Tibial nerve (tissue), 4 donors: ENCODE results near the gene INPP4B. TPM values are rescaled to one million over a fixed set of nuclear protein-coding genes. Genes with fewer than 3 reads are reported as not detected.

ENCODE experiments used
- DNase-seq, 2 donors: peaks; one replicate each; pipeline ENCODE4 v3.0.0-alpha.2; 2019; ENCODE audit warnings: low spot score in 2 of 2
- H3K27ac ChIP-seq, 4 donors: fragments of 200-600 bp; sonication (generic) in 3 of 4; one replicate each; pipeline ENCODE4 v1.5.1; 2017 to 2019; ENCODE audit warnings: mild to moderate bottlenecking in 1 of 4
- H3K27me3 ChIP-seq, 2 donors: fragments of 200-600 bp; sonication (generic) in 1 of 2; one replicate each; pipeline versions ENCODE4 v1.5.1 to v1.6.0; 2017 to 2019
- H3K36me3 ChIP-seq, 3 donors: fragments of 200-600 bp; sonication (generic); one replicate each; pipeline ENCODE4 v1.5.1; 2018 to 2019
- H3K4me1 ChIP-seq, 4 donors: fragments of 200-600 bp; sonication (generic) in 3 of 4; one replicate each; pipeline ENCODE4 v1.5.1; 2017 to 2019
- H3K4me3 ChIP-seq, 4 donors: fragments of 200-600 bp; sonication (generic) in 3 of 4; one replicate each; pipeline ENCODE4 v1.5.1; 2017 to 2019; ENCODE audit warnings: mild to moderate bottlenecking in 1 of 4, moderate library complexity in 1 of 4
- H3K9me3 ChIP-seq, 4 donors: fragments of 200-600 bp; sonication (generic) in 3 of 4; one replicate each; pipeline ENCODE4 v1.5.1; 2017 to 2019
- EP300 ChIP-seq, 2 donors: sonication (generic); formaldehyde crosslinking; IDR thresholded peaks; one replicate each; pipeline ENCODE4 v1.6.1; 2017; ENCODE audit warnings: antibody characterized with exemption in 2 of 2, mild to moderate bottlenecking in 1 of 2
- POLR2A ChIP-seq, 2 donors: fragments of 450-650 bp; IDR thresholded peaks; one replicate each; pipeline ENCODE4 v1.6.1; 2017; ENCODE audit warnings: antibody characterized with exemption in 2 of 2, mild to moderate bottlenecking in 2 of 2, moderate library complexity in 2 of 2
- WGBS, 2 donors: methylation state at CpG; one replicate each; pipeline ENCODE4 v1.1.5; 2018; 5-methylcytosine and 5-hydroxymethylcytosine counted together
- total RNA-seq, 4 donors: library from RNA; depleted of rRNA; stranded (reverse); fragments of >200 nt; gene quantifications; one replicate each; pipeline ENCODE4 v1.1.0, GENCODE V29; 2016
- TF ChIP-seq, protein P1 (sequence below), 5 experiments: fragments of 200-600 bp in 3 of 5; fragments of 450-650 bp in 2 of 5; sonication (generic) in 3 of 5; IDR thresholded peaks; one replicate each; pipeline ENCODE4 v1.5.1; 2016 to 2019; ENCODE audit warnings: antibody characterized with exemption in 5 of 5, mild to moderate bottlenecking in 3 of 5, moderate library complexity in 2 of 5

Gene INPP4B
- total RNA-seq, 4 donors from 2014 or later = 16.3 to 32.4 (median 24.8) TPM

DNA sequence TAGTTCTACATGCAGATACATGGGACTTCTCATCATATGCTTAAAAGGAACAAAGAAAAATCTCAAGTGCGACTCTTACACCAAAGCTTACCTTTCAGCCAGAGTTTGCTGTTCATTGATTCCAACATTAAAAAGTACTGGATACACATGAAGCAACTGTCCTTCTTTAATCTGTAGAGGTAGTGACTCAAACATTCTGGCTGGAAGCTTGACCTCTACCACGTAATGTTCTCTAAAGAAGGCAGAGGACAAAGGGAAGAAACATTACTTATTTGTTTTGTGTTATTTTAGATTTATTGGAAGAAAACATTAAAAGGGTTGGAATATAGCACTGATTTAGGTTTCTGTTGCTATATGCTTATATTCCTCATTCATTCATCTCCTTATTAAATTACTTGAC lies 733.6 kb downstream of the INPP4B start:
- no peak overlapping the region for H3K27ac ChIP-seq
- WGBS, 2 donors = 83 to 92% methylated on average over 2 of the region's 2 CpGs
- no peak overlapping the region for H3K4me3 ChIP-seq
- no peak for DNase-seq
- H3K4me1 ChIP-seq = no peaks in the 10 kb centered on the region
- H3K27me3 ChIP-seq = no peaks in the 10 kb centered on the region
- H3K9me3 ChIP-seq = no peaks in the 10 kb centered on the region
- TF ChIP-seq EP300 (IDR thresholded peaks at IDR 0.05) (no peak), POLR2A (IDR thresholded peaks at IDR 0.05) (no peak)
- TF ChIP-seq, protein P1, sequence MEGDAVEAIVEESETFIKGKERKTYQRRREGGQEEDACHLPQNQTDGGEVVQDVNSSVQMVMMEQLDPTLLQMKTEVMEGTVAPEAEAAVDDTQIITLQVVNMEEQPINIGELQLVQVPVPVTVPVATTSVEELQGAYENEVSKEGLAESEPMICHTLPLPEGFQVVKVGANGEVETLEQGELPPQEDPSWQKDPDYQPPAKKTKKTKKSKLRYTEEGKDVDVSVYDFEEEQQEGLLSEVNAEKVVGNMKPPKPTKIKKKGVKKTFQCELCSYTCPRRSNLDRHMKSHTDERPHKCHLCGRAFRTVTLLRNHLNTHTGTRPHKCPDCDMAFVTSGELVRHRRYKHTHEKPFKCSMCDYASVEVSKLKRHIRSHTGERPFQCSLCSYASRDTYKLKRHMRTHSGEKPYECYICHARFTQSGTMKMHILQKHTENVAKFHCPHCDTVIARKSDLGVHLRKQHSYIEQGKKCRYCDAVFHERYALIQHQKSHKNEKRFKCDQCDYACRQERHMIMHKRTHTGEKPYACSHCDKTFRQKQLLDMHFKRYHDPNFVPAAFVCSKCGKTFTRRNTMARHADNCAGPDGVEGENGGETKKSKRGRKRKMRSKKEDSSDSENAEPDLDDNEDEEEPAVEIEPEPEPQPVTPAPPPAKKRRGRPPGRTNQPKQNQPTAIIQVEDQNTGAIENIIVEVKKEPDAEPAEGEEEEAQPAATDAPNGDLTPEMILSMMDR (IDR thresholded peaks at IDR 0.05) = no peak
- peaks cover 0 to 5% (median 0%) of the 10 kb centered on the region in 3 donors for H3K36me3 ChIP-seq

DNA sequence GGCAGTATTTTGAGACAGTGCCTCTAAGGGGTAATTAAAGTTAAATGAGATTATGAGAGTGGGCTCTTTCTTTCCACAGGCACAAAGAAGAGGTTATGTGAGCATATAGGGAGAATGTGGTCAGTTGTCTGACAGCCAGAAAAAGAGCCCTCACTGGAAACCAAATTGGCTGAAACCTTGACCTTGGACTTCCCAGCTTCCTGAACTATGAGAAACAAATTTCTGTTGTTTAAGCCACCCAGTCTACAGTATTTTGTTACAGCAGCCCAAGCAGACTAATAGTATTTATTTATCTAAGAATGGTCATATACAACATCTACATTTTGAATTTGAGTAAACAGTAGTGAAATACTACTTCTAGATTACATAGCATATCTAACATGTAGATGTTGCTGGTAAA lies 736.0 kb downstream of the INPP4B start:
- Histone ChIP-seq H3K4me3 (no peak overlapping the region), H3K4me1 (no peaks in the 10 kb centered on the region), H3K9me3 (no peaks in the 10 kb centered on the region), H3K36me3 (peaks cover 0 to 5% (median 0%) of the 10 kb centered on the region in 3 donors), H3K27ac (no peak overlapping the region), H3K27me3 (no peaks in the 10 kb centered on the region)
- no peak for TF ChIP-seq POLR2A (IDR thresholded peaks at IDR 0.05)
- TF ChIP-seq, protein P1 (IDR thresholded peaks at IDR 0.05) = no peak
- no peak for TF ChIP-seq EP300 (IDR thresholded peaks at IDR 0.05)
- DNase-seq = no peak

DNA sequence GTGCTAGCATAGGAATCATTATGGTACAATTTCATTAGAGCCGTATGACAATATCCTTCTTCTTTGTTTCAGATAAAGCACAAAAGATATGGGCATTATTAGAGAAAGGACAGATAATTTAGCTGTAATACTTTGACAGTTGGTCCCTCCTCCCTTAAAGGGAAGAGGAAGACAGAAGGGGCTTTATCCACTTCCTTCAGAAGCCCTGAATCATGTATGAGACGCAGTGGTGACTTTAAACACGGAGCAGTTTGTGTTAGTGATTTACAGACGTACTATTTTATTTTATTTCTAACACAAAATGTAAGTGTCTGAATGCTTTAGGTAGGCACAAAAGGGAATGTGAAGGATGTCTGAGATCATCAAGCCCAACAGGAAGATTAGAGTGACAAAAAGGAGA lies 742.1 kb downstream of the INPP4B start:
- no peak for DNase-seq
- Histone ChIP-seq H3K4me1 (no peaks in the 10 kb centered on the region), H3K4me3 (no peak overlapping the region), H3K27me3 (no peaks in the 10 kb centered on the region), H3K27ac (no peak overlapping the region), H3K36me3 (no peaks in the 10 kb centered on the region), H3K9me3 (no peaks in the 10 kb centered on the region)
- TF ChIP-seq EP300 (IDR thresholded peaks at IDR 0.05) = no peak
- TF ChIP-seq, protein P1 (IDR thresholded peaks at IDR 0.05) = no peak
- TF ChIP-seq POLR2A (IDR thresholded peaks at IDR 0.05) = no peak
- 61 to 69% methylated on average over 4 of the region's 4 CpGs for WGBS, 2 donors

DNA sequence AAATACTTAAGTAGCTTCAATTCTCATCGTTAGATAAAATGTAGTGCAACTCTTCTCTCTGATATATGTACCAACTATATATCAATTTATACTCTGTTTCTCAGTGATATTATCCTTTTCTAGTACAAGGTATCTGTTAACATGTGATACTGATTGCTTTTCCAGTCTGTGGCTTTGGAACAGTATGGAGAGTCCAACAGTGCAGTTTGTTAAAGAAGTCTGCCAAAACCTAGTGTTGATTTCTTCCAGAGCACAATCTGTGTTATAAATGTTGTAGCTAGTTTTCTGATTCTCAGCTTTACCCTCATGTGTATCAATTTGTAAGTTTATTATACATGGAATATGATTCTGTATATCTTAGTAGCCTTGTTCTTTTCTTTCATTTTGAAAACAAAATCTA lies 744.7 kb downstream of the INPP4B start:
- no peaks in the 10 kb centered on the region for H3K9me3 ChIP-seq
- H3K27ac ChIP-seq = no peak overlapping the region
- H3K4me1 ChIP-seq = no peaks in the 10 kb centered on the region
- WGBS, 2 donors = 83 to 86% methylated on average over 1 of the region's 1 CpG
- no peak for DNase-seq
- H3K27me3 ChIP-seq = no peaks in the 10 kb centered on the region
- TF ChIP-seq POLR2A (IDR thresholded peaks at IDR 0.05) = no peak
- H3K36me3 ChIP-seq = no peaks in the 10 kb centered on the region
- no peak overlapping the region for H3K4me3 ChIP-seq

DNA sequence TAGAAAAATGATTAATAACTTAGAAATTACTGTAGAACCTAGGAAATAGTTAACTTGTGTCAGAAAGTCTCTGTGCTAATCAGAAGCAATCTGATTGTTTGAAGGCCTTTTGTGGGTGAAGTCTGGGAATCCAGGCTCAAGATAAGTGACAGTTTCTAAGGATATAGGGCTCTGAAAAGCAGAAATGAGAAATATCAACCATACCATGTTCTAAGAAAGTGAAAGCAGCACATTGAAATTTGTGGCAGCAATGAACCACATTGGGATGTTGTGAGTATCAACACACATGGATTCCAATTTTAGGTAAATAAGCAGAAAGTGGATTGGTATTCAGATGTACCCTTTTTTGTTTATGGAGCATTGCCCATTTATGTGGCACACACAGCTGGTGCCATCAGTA lies 745.2 kb downstream of the INPP4B start:
- Histone ChIP-seq H3K9me3 (no peaks in the 10 kb centered on the region), H3K36me3 (no peaks in the 10 kb centered on the region), H3K4me3 (no peak overlapping the region), H3K27ac (no peak overlapping the region), H3K27me3 (no peaks in the 10 kb centered on the region), H3K4me1 (no peaks in the 10 kb centered on the region)
- TF ChIP-seq POLR2A (IDR thresholded peaks at IDR 0.05) (no peak), EP300 (IDR thresholded peaks at IDR 0.05) (no peak)
- TF ChIP-seq, protein P1 (IDR thresholded peaks at IDR 0.05) = no peak
- no peak for DNase-seq

DNA sequence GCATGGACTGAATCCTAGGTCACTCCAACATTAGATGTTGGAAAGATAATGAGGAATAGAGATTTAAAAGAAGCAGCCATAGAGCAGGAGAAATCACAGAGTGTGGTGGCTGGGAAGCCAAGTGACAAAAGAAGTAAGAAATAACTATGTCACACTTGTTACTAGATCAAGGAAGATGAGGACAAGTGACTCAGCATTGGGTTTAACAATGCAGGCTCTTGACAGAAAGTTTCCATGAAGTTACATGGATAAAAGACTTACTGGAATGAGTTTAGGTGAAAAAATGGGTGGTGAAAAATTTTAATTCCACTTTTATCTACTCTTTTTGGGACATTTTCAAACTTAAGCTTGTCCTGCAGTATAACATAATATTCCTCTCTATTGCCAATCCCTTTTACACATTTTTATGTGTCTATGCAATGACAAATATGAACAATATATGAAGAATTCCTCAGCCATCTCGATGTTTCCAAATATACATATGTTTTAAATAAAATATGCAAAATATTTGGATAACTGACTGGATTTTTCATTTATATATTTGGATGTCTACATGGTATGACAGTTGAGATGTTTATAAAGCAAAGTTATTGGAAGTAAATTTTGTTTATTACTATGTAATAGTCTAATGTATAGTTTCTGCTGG lies 747.1 kb downstream of the INPP4B start:
- Histone ChIP-seq H3K4me3 (no peak overlapping the region), H3K9me3 (no peaks in the 10 kb centered on the region), H3K4me1 (no peaks in the 10 kb centered on the region), H3K27ac (no peak overlapping the region), H3K36me3 (no peaks in the 10 kb centered on the region), H3K27me3 (no peaks in the 10 kb centered on the region)
- TF ChIP-seq, protein P1 (IDR thresholded peaks at IDR 0.05) = no peak
- no peak for TF ChIP-seq POLR2A (IDR thresholded peaks at IDR 0.05)
- TF ChIP-seq EP300 (IDR thresholded peaks at IDR 0.05) = no peak
- no peak for DNase-seq
- WGBS, 2 donors = 73 to 86% methylated on average over 1 of the region's 1 CpG
